Astrocyte (in vitro differentiated cells and primary cell): ENCODE results near the gene ST6GALNAC4. TPM values are rescaled to one million over a fixed set of nuclear protein-coding genes. Genes with fewer than 3 reads are reported as not detected.

Experiments
- DNase-seq: peaks from one replicate; pipeline ENCODE4 v3.0.0-alpha.2; 2010; ENCODE audit warnings: low read depth
- FAIRE-seq: peaks from 2 replicates; lab custom pipeline; 2011; peaks lifted over from hg19 to GRCh38; lab: Jason Lieb, UNC
- H2AFZ ChIP-seq: 2 replicates; pipeline ENCODE4 v1.6.0; 2012; ENCODE audit warnings: low read depth, low read length, inconsistent platforms
- H3K27ac ChIP-seq: 2 replicates; pipeline ENCODE4 v1.5.1; 2011; ENCODE audit warnings: low read depth, low read length, inconsistent platforms
- H3K27me3 ChIP-seq: 2 replicates; pipeline ENCODE4 v1.6.0; 2011; ENCODE audit warnings: low read length, inconsistent platforms; ENCODE audit not compliant: insufficient read depth
- H3K36me3 ChIP-seq: 2 replicates; pipeline ENCODE4 v1.5.1; 2011; ENCODE audit warnings: low read length, inconsistent platforms; ENCODE audit not compliant: insufficient read depth
- H3K4me1 ChIP-seq: 2 replicates; pipeline ENCODE4 v1.5.1; 2011; ENCODE audit warnings: low read length, inconsistent platforms; ENCODE audit not compliant: insufficient read depth
- H3K4me2 ChIP-seq: 2 replicates; pipeline ENCODE4 v1.6.0; 2012; ENCODE audit warnings: low read length, inconsistent platforms
- H3K4me3 ChIP-seq: 2 replicates; pipeline ENCODE4 v1.5.1; 2011; ENCODE audit warnings: low read depth, mild to moderate bottlenecking, low read length, inconsistent platforms; ENCODE audit not compliant: insufficient read depth
- H3K79me2 ChIP-seq: 2 replicates; pipeline ENCODE4 v1.6.0; 2012; ENCODE audit warnings: mild to moderate bottlenecking, low read length, inconsistent platforms; ENCODE audit not compliant: insufficient read depth
- H3K9ac ChIP-seq: 2 replicates; pipeline ENCODE4 v1.6.0; 2012; ENCODE audit warnings: mild to moderate bottlenecking, low read length, inconsistent platforms
- H3K9me3 ChIP-seq: 2 replicates; pipeline ENCODE4 v1.5.1; 2012; ENCODE audit warnings: low read depth, mild to moderate bottlenecking, low read length, inconsistent platforms; ENCODE audit not compliant: insufficient read depth
- H4K20me1 ChIP-seq: 2 replicates; pipeline ENCODE4 v1.6.0; 2012; ENCODE audit warnings: low read length, inconsistent platforms; ENCODE audit not compliant: insufficient read depth
- H3K27ac Mint-ChIP-seq: one replicate; pipeline ENCODE4 v1.8.0; 2021; ENCODE audit warnings: mild to moderate bottlenecking, mixed read lengths; ENCODE audit not compliant: unreplicated experiment
- H3K27me3 Mint-ChIP-seq: one replicate; pipeline ENCODE4 v1.8.0; 2021; ENCODE audit warnings: low read depth, mixed read lengths; ENCODE audit not compliant: unreplicated experiment
- H3K36me3 Mint-ChIP-seq: one replicate; pipeline ENCODE4 v1.8.0; 2021; ENCODE audit warnings: low read depth, mixed read lengths; ENCODE audit not compliant: unreplicated experiment
- H3K4me1 Mint-ChIP-seq: one replicate; pipeline ENCODE4 v1.8.0; 2021; ENCODE audit warnings: low read depth, mixed read lengths; ENCODE audit not compliant: unreplicated experiment
- H3K4me3 Mint-ChIP-seq: one replicate; pipeline ENCODE4 v1.8.0; 2021; ENCODE audit warnings: mild to moderate bottlenecking, moderate library complexity, mixed read lengths; ENCODE audit not compliant: unreplicated experiment
- H3K9me3 Mint-ChIP-seq: one replicate; pipeline ENCODE4 v1.8.0; 2021; ENCODE audit warnings: mild to moderate bottlenecking, mixed read lengths; ENCODE audit not compliant: unreplicated experiment
- CTCF ChIP-seq: IDR thresholded peaks from 2 replicates; pipeline ENCODE4 v1.5.1; 2011; ENCODE audit warnings: low read depth, mild to moderate bottlenecking, inconsistent platforms, low read length, moderate library complexity; ENCODE audit not compliant: insufficient read depth
- EZH2 ChIP-seq: IDR thresholded peaks from 2 replicates; pipeline ENCODE4 v1.6.1; 2012; ENCODE audit warnings: mild to moderate bottlenecking, low read length, inconsistent platforms; ENCODE audit not compliant: insufficient read depth
- total RNA-seq: library from RNA; stranded (reverse); gene quantifications from 2 replicates; pipeline ENCODE4 v1.2.1, GENCODE V29; 2021

The ST6GALNAC4 gene
- total RNA-seq, 1 donor from 2014 or later = 14.5 TPM

GRCh38 chr9:127862075-127863011, 54.5 kb downstream of the ST6GALNAC4 start:
- H3K9ac ChIP-seq = no peak overlapping the region
- no peaks in the 10 kb centered on the region for H3K9me3 ChIP-seq
- no peaks in the 10 kb centered on the region for H4K20me1 ChIP-seq
- H3K4me1 ChIP-seq = no peaks in the 10 kb centered on the region
- H3K79me2 ChIP-seq = no peaks in the 10 kb centered on the region
- H3K4me1 Mint-ChIP-seq = no peaks in the 10 kb centered on the region
- no peak overlapping the region for H3K27ac ChIP-seq
- no peak overlapping the region for H3K4me3 Mint-ChIP-seq
- H3K27ac Mint-ChIP-seq = no peak overlapping the region
- no peaks in the 10 kb centered on the region for H3K27me3 ChIP-seq
- no peak overlapping the region for H3K4me3 ChIP-seq
- FAIRE-seq = no peak
- TF ChIP-seq CTCF (no peak), EZH2 (no peak)
- H2AFZ ChIP-seq = no peak overlapping the region
- peaks cover 3% of the 10 kb centered on the region for H3K36me3 Mint-ChIP-seq
- H3K36me3 ChIP-seq = no peaks in the 10 kb centered on the region
- no peak overlapping the region for H3K4me2 ChIP-seq
- H3K27me3 Mint-ChIP-seq = peaks cover 17% of the 10 kb centered on the region
- H3K9me3 Mint-ChIP-seq = peaks cover 5% of the 10 kb centered on the region
- DNase-seq = no peak

- H3K4me3 Mint-ChIP-seq = no peak overlapping the region
- no peak overlapping the region for H3K4me3 ChIP-seq
- no peak overlapping the region for H3K9ac ChIP-seq
- no peaks in the 10 kb centered on the region for H3K79me2 ChIP-seq
- no peak overlapping the region for H3K4me2 ChIP-seq
- FAIRE-seq = no peak
- no peaks in the 10 kb centered on the region for H3K27me3 ChIP-seq
- H3K36me3 Mint-ChIP-seq = no peaks in the 10 kb centered on the region
- H3K9me3 Mint-ChIP-seq = peaks cover 5% of the 10 kb centered on the region
- H3K36me3 ChIP-seq = no peaks in the 10 kb centered on the region
- no peaks in the 10 kb centered on the region for H3K4me1 ChIP-seq
- H3K4me1 Mint-ChIP-seq = no peaks in the 10 kb centered on the region
- H3K9me3 ChIP-seq = no peaks in the 10 kb centered on the region
- H4K20me1 ChIP-seq = no peaks in the 10 kb centered on the region
- no peak overlapping the region for H2AFZ ChIP-seq
- H3K27ac ChIP-seq = no peak overlapping the region
- DNase-seq = no peak
- no peak overlapping the region for H3K27ac Mint-ChIP-seq
- TF ChIP-seq EZH2 (no peak), CTCF (no peak)
- peaks cover 20% of the 10 kb centered on the region for H3K27me3 Mint-ChIP-seq
Observed at GRCh38 chr9:127860779-127861178, 56.1 kb downstream of the ST6GALNAC4 start.

GRCh38 chr9:127860260-127860659, 56.6 kb downstream of the ST6GALNAC4 start:
- H3K4me1 ChIP-seq = no peaks in the 10 kb centered on the region
- H3K4me3 Mint-ChIP-seq = no peak overlapping the region
- H3K27me3 ChIP-seq = no peaks in the 10 kb centered on the region
- no peak overlapping the region for H3K9ac ChIP-seq
- no peak overlapping the region for H3K4me2 ChIP-seq
- no peak overlapping the region for H3K27ac Mint-ChIP-seq
- peaks cover 5% of the 10 kb centered on the region for H3K9me3 Mint-ChIP-seq
- H3K36me3 ChIP-seq = no peaks in the 10 kb centered on the region
- no peaks in the 10 kb centered on the region for H3K9me3 ChIP-seq
- H3K4me1 Mint-ChIP-seq = no peaks in the 10 kb centered on the region
- no peaks in the 10 kb centered on the region for H3K79me2 ChIP-seq
- H3K36me3 Mint-ChIP-seq = no peaks in the 10 kb centered on the region
- TF ChIP-seq CTCF (no peak), EZH2 (no peak)
- H3K27me3 Mint-ChIP-seq = peaks cover 23% of the 10 kb centered on the region
- DNase-seq (no peak), FAIRE-seq (no peak)
- H3K27ac ChIP-seq = no peak overlapping the region
- no peak overlapping the region for H3K4me3 ChIP-seq
- H4K20me1 ChIP-seq = no peaks in the 10 kb centered on the region
- H2AFZ ChIP-seq = no peak overlapping the region
